Tibial artery (tissue), 4 donors: ENCODE measurements around the gene KAZN.

Source experiments
- DNase-seq, 2 donors: peaks; one replicate each; pipeline ENCODE4 v3.0.0-alpha.2; 2019
- H3K27ac ChIP-seq, 2 donors: fragments of 200-600 bp; sonication (generic) in 1 of 2; 1 replicate in 1 of 2; 2 replicates in 1 of 2; pipeline ENCODE4 v1.5.1; 2018 to 2019; ENCODE audit warnings: mild to moderate bottlenecking in 1 of 2
- H3K27me3 ChIP-seq, 2 donors: fragments of 200-600 bp; sonication (generic) in 1 of 2; one replicate each; pipeline versions ENCODE4 v1.5.1 to v1.6.0; 2016 to 2019
- H3K36me3 ChIP-seq, 3 donors: fragments of 200-600 bp; sonication (generic) in 2 of 3; one replicate each; pipeline ENCODE4 v1.5.1; 2016 to 2019; ENCODE audit warnings: mild to moderate bottlenecking in 2 of 3
- H3K4me1 ChIP-seq, 4 donors: fragments of 200-600 bp; sonication (generic) in 2 of 4; 1 replicate in 3 of 4; 2 replicates in 1 of 4; pipeline ENCODE4 v1.5.1; 2016 to 2019
- H3K4me3 ChIP-seq, 2 donors: fragments of 200-600 bp; sonication (generic) in 1 of 2; 1 replicate in 1 of 2; 2 replicates in 1 of 2; pipeline ENCODE4 v1.5.1; 2018 to 2019; ENCODE audit warnings: mild to moderate bottlenecking in 2 of 2
- H3K9me3 ChIP-seq, 3 donors: fragments of 200-600 bp; sonication (generic) in 1 of 3; one replicate each; pipeline ENCODE4 v1.5.1; 2016 to 2019
- intact Hi-C: fragments of 100-400 bp; cut with DNase I; formaldehyde crosslinking; loops from one replicate; pipeline ENCODE4 v1.15.0; 2023; ENCODE audit warnings: low total_unique reads
- TF ChIP-seq, protein P1 (sequence below), 2 experiments: fragments of 200-600 bp in 1 of 2; fragments of 450-650 bp in 1 of 2; IDR thresholded peaks; one replicate each; pipeline ENCODE4 v1.5.1; 2017 to 2019; ENCODE audit warnings: antibody characterized with exemption in 2 of 2, mild to moderate bottlenecking in 1 of 2, moderate library complexity in 1 of 2

KAZN gene

DNA sequence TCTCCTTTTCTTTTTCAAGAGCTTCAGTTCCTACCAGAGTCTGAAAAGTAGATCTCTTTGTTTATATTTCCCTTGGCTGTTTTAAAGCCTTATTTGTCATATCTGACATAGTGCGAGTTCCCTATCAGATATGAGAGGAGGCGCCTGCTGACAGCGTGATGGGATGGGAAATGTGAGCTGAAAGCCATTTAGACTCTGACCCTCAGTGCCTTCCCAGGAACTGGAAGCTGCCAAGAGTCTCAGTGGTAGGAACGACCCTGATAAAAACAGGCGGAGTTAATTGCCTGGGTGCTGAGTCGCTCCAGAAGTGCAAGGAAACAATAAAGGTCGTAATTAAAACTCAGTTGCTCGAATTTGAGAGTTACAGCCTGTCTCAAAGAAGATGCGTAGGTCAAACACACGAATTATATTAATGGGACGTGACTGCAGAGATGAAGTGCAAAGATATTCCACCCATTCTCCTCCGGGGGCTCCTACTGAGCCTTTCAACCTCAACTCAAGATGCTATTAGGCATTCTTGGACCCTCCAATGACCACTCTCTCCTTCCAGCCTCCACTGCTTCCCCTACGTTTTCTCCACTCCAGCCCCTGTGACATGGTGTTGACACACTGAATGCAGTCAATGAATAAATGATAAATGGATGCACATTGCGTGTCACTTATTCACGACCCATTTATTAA, 84.6 kb downstream of the KAZN start:
- intact Hi-C loops, result no loop called here
- Histone ChIP-seq H3K27me3 (peaks cover 0 to 8% of the 10 kb centered on the region in 2 donors), H3K4me1 (no peaks in the 10 kb centered on the region), H3K36me3 (no peaks in the 10 kb centered on the region), H3K9me3 (peaks cover 0 to 15% (median 8%) of the 10 kb centered on the region in 3 donors), H3K27ac (no peak overlapping the region), H3K4me3 (no peak overlapping the region)
- TF ChIP-seq, protein P1, sequence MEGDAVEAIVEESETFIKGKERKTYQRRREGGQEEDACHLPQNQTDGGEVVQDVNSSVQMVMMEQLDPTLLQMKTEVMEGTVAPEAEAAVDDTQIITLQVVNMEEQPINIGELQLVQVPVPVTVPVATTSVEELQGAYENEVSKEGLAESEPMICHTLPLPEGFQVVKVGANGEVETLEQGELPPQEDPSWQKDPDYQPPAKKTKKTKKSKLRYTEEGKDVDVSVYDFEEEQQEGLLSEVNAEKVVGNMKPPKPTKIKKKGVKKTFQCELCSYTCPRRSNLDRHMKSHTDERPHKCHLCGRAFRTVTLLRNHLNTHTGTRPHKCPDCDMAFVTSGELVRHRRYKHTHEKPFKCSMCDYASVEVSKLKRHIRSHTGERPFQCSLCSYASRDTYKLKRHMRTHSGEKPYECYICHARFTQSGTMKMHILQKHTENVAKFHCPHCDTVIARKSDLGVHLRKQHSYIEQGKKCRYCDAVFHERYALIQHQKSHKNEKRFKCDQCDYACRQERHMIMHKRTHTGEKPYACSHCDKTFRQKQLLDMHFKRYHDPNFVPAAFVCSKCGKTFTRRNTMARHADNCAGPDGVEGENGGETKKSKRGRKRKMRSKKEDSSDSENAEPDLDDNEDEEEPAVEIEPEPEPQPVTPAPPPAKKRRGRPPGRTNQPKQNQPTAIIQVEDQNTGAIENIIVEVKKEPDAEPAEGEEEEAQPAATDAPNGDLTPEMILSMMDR (IDR thresholded peaks at IDR 0.05), result no peak
- DNase-seq, result no peak

DNA sequence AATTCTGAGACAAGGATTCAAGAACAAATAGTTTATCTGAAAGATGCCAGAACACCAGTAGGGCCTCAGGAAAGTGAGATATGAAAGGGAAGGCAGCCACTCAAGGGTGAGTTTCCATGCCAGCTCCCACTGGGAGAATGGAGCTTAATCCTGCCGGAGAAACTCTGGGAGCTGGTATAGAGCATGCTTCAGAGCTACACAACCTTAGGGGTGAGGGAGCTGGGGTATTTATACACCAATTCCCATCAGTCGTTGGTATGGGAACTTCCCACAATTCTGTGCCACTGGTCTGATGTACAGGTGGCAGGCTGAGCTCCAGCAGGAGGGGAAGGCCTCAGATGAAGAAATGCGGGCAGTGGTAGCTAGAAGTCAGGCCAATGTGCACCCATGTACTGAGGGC, 86.6 kb downstream of the KAZN start:
- intact Hi-C loops, result no loop called here
- Histone ChIP-seq H3K4me1 (no peaks in the 10 kb centered on the region), H3K27ac (no peak overlapping the region), H3K4me3 (no peak overlapping the region), H3K27me3 (peaks cover 0 to 10% of the 10 kb centered on the region in 2 donors), H3K36me3 (no peaks in the 10 kb centered on the region), H3K9me3 (peaks cover 0 to 15% (median 8%) of the 10 kb centered on the region in 3 donors)
- DNase-seq, result no peak
- TF ChIP-seq, protein P1 (IDR thresholded peaks at IDR 0.05), result no peak

DNA sequence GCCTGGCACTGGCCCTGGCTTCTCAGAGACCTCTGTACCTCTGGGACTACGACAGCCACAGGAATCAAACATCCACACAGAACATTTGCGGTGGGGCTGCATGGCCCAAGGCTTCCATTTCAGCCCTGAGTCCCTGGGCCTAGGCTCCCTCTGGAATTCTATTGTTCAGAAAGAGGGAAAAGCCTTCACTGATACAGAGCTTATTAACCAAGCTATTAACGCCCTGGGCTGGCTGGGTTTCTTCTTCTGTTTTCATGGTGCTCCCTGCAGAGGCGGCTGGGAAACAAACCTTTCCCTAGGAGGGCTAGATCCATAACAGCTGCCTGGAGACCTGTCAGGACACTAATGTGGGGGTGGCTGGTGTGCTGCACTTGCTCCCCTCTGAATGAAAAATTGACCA, 88.2 kb downstream of the KAZN start:
- Histone ChIP-seq H3K4me1 (no peaks in the 10 kb centered on the region), H3K36me3 (no peaks in the 10 kb centered on the region), H3K27ac (no peak overlapping the region), H3K9me3 (peaks cover 0 to 15% (median 8%) of the 10 kb centered on the region in 3 donors), H3K4me3 (no peak overlapping the region), H3K27me3 (peaks cover 0 to 10% of the 10 kb centered on the region in 2 donors)
- DNase-seq, result no peak
- intact Hi-C loops, result no loop called here
- TF ChIP-seq, protein P1 (IDR thresholded peaks at IDR 0.05), result no peak

DNA sequence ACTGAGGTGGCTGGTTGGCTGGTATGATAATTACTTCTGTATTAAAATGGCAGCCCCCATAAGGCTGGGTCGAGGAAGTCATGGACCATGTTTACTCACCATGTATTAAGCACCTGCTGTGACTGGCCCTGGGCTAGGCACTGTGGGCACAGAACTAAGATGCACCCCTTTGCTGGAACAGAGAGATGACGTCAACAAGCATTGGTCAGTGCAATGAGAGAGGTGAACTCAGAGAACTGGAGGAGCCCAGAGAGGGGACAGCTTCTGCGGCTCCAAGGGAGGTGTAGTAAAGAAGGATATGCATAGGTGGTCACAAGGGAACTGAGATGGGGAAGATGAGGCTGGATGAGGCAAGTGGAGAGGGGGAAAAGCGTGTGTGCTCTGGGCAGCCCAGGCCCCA, 88.7 kb downstream of the KAZN start:
- no peak for DNase-seq
- H3K4me3 ChIP-seq, result no peak overlapping the region

DNA sequence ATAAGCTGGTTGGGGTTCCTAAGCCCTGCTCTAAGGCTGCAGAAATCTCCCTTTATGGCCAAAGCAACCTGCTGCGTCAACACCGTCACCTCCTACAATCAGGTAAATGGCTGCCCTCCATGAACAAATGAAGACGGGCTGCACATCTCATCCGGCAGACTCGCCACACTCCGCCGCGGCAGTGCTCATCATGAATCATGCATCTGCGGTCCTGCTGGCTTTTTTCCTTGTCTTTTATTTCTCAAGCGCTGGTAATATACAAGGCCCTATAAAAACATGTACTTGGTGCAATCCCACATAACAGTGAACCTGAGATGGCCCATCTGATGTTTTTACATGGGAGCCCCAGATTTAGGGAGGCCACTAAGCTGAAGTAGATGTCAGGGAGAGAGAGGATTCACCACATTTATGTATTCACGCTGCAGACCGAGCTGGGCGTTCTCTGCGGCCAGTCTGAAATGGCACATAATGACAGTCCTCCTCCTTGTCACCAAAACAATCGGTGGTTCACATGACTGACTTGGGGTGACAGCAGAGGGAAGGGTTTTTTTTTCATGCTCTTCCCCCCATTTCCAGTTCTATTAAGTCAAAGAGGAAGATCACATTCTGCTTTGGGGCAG, 91.6 kb downstream of the KAZN start:
- intact Hi-C loops, result no loop called here
- Histone ChIP-seq H3K4me3 (no peak overlapping the region), H3K36me3 (no peaks in the 10 kb centered on the region), H3K4me1 (no peaks in the 10 kb centered on the region), H3K27me3 (peaks cover 0 to 24% of the 10 kb centered on the region in 2 donors), H3K27ac (no peak overlapping the region), H3K9me3 (peaks cover 0 to 5% (median 0%) of the 10 kb centered on the region in 3 donors)
- DNase-seq, result no peak
- TF ChIP-seq, protein P1 (IDR thresholded peaks at IDR 0.05), result no peak

More for the DNA sequence above, 88.7 kb downstream of the KAZN start:
- no peak overlapping the region for H3K27ac ChIP-seq
- H3K9me3 ChIP-seq, result peaks cover 0 to 15% (median 8%) of the 10 kb centered on the region in 3 donors
- TF ChIP-seq, protein P1 (IDR thresholded peaks at IDR 0.05), result no peak
- peaks cover 0 to 10% of the 10 kb centered on the region in 2 donors for H3K27me3 ChIP-seq
- intact Hi-C loops, result no loop called here
- no peaks in the 10 kb centered on the region for H3K36me3 ChIP-seq
- no peaks in the 10 kb centered on the region for H3K4me1 ChIP-seq
